Measurements from ENCODE around the gene KRTAP5-7.
"Not testable (repeated sequence)": the region's sequence is repeated elsewhere in the genome, so short reads cannot be mapped to it uniquely, and the experiment has no call there.

Gene KRTAP5-7

GRCh38 chr11:71539017-71539416, 11.9 kb downstream of the KRTAP5-7 start:
- TF ChIP-seq EZH2phosphoT487 (conservative IDR thresholded peaks at IDR 0.05; ENCODE audit: low read length): no peak
- no peak for TF ChIP-seq CTCF (IDR thresholded peaks at IDR 0.05; ENCODE audit: insufficient read depth, low read length, poor library complexity, severe bottlenecking)
- no peaks in the 10 kb centered on the region for H3K9me2 ChIP-seq (replicated peaks; ENCODE audit: insufficient read depth, low read length)

GRCh38 chr11:71539971-71540370, 12.9 kb downstream of the KRTAP5-7 start:
- H3K4me3 ChIP-seq (ENCODE audit: insufficient read depth, low read length, poor library complexity, severe bottlenecking); H3K79me2 ChIP-seq (ENCODE audit: insufficient read depth, low read length); H3K36me3 ChIP-seq (ENCODE audit: low read length); H2AFZ ChIP-seq (ENCODE audit: low read depth, low read length, severe bottlenecking); H3K9ac ChIP-seq (ENCODE audit: low read length); H3K27me3 ChIP-seq (ENCODE audit: low read length); H3K4me2 ChIP-seq (ENCODE audit: low read depth, low read length, poor library complexity, severe bottlenecking); H3K9me2 ChIP-seq (replicated peaks; ENCODE audit: insufficient read depth, low read length); H3K27ac ChIP-seq (ENCODE audit: low read depth, low read length); H3F3A ChIP-seq (ENCODE audit: insufficient read depth); H3K9me3 ChIP-seq (ENCODE audit: insufficient read depth, low read length); H4K20me1 ChIP-seq (ENCODE audit: low read depth, low read length): not testable (repeated sequence)

More at GRCh38 chr11:71539017-71539416, 11.9 kb downstream of the KRTAP5-7 start:
- Histone ChIP-seq H3K27ac (ENCODE audit: low read depth, low read length) (no peak overlapping the region), H4K20me1 (ENCODE audit: low read depth, low read length) (no peaks in the 10 kb centered on the region), H3K36me3 (ENCODE audit: low read length) (no peaks in the 10 kb centered on the region), H3F3A (ENCODE audit: insufficient read depth) (no peaks in the 10 kb centered on the region), H3K79me2 (ENCODE audit: insufficient read depth, low read length) (no peaks in the 10 kb centered on the region), H3K9me3 (ENCODE audit: insufficient read depth, low read length) (no peaks in the 10 kb centered on the region), H2AFZ (ENCODE audit: low read depth, low read length, severe bottlenecking) (no peak overlapping the region), H3K4me3 (ENCODE audit: insufficient read depth, low read length, poor library complexity, severe bottlenecking) (no peak overlapping the region), H3K27me3 (ENCODE audit: low read length) (no peaks in the 10 kb centered on the region), H3K9ac (ENCODE audit: low read length) (no peak overlapping the region), H3K4me2 (ENCODE audit: low read depth, low read length, poor library complexity, severe bottlenecking) (no peak overlapping the region)

GRCh38 chr11:71540521-71541304, 13.6 kb downstream of the KRTAP5-7 start:
- H3F3A ChIP-seq (ENCODE audit: insufficient read depth); H3K36me3 ChIP-seq (ENCODE audit: low read length); H2AFZ ChIP-seq (ENCODE audit: low read depth, low read length, severe bottlenecking); H4K20me1 ChIP-seq (ENCODE audit: low read depth, low read length); H3K27me3 ChIP-seq (ENCODE audit: low read length); H3K9ac ChIP-seq (ENCODE audit: low read length); H3K79me2 ChIP-seq (ENCODE audit: insufficient read depth, low read length); H3K27ac ChIP-seq (ENCODE audit: low read depth, low read length); H3K4me2 ChIP-seq (ENCODE audit: low read depth, low read length, poor library complexity, severe bottlenecking); H3K4me3 ChIP-seq (ENCODE audit: insufficient read depth, low read length, poor library complexity, severe bottlenecking); H3K9me3 ChIP-seq (ENCODE audit: insufficient read depth, low read length); H3K9me2 ChIP-seq (replicated peaks; ENCODE audit: insufficient read depth, low read length): not testable (repeated sequence)

GRCh38 chr11:71542382-71542781, 15.3 kb downstream of the KRTAP5-7 start:
- Histone ChIP-seq H3K9me2 (replicated peaks; ENCODE audit: insufficient read depth, low read length) (no peaks in the 10 kb centered on the region), H3K79me2 (ENCODE audit: insufficient read depth, low read length) (no peaks in the 10 kb centered on the region), H3K4me2 (ENCODE audit: low read depth, low read length, poor library complexity, severe bottlenecking) (no peak overlapping the region), H3K27me3 (ENCODE audit: low read length) (no peaks in the 10 kb centered on the region), H4K20me1 (ENCODE audit: low read depth, low read length) (no peaks in the 10 kb centered on the region), H3K27ac (ENCODE audit: low read depth, low read length) (no peak overlapping the region), H3K36me3 (ENCODE audit: low read length) (no peaks in the 10 kb centered on the region), H3K4me3 (ENCODE audit: insufficient read depth, low read length, poor library complexity, severe bottlenecking) (no peak overlapping the region), H2AFZ (ENCODE audit: low read depth, low read length, severe bottlenecking) (no peak overlapping the region), H3K9ac (ENCODE audit: low read length) (no peak overlapping the region), H3F3A (ENCODE audit: insufficient read depth) (no peaks in the 10 kb centered on the region), H3K9me3 (ENCODE audit: insufficient read depth, low read length) (no peaks in the 10 kb centered on the region)
- TF ChIP-seq EZH2phosphoT487 (conservative IDR thresholded peaks at IDR 0.05; ENCODE audit: low read length): no peak
- no peak for TF ChIP-seq CTCF (IDR thresholded peaks at IDR 0.05; ENCODE audit: insufficient read depth, low read length, poor library complexity, severe bottlenecking)
